Nephron (organoid): ENCODE measurements around the gene BAIAP3.
A peak's percentile ranks its signal among the peaks of the same experiment; 100 is the strongest.

ENCODE experiments used
- H3K27ac Mint-ChIP-seq, 3 experiments: 2 replicates each; pipeline ENCODE4 v1.8.0; 2020; ENCODE audit warnings: mixed read lengths in 3 of 3, mild to moderate bottlenecking in 2 of 3, moderate library complexity in 1 of 3
- H3K27me3 Mint-ChIP-seq: 2 replicates; pipeline ENCODE4 v1.8.0; 2021; ENCODE audit warnings: low read depth, mild to moderate bottlenecking, moderate library complexity, mixed read lengths
- H3K36me3 Mint-ChIP-seq: 2 replicates; pipeline ENCODE4 v1.8.0; 2020; ENCODE audit warnings: low read depth, mixed read lengths
- H3K4me1 Mint-ChIP-seq: 2 replicates; pipeline ENCODE4 v1.8.0; 2020; ENCODE audit warnings: mixed read lengths
- H3K4me3 Mint-ChIP-seq, 3 experiments: 2 replicates each; pipeline ENCODE4 v1.8.0; 2020; ENCODE audit warnings: mild to moderate bottlenecking in 3 of 3, mixed read lengths in 3 of 3, moderate library complexity in 2 of 3
- H3K9me3 Mint-ChIP-seq: 2 replicates; pipeline ENCODE4 v1.8.0; 2020; ENCODE audit warnings: mixed read lengths
- TF ChIP-seq, protein P1 (sequence below), 3 experiments: fragments of 200-600 bp; sonication (generic); IDR thresholded peaks; one replicate each; pipeline ENCODE4 v1.5.0; 2021; ENCODE audit warnings: antibody characterized with exemption in 3 of 3; ENCODE audit not compliant: unreplicated experiment in 3 of 3

BAIAP3 gene

DNA sequence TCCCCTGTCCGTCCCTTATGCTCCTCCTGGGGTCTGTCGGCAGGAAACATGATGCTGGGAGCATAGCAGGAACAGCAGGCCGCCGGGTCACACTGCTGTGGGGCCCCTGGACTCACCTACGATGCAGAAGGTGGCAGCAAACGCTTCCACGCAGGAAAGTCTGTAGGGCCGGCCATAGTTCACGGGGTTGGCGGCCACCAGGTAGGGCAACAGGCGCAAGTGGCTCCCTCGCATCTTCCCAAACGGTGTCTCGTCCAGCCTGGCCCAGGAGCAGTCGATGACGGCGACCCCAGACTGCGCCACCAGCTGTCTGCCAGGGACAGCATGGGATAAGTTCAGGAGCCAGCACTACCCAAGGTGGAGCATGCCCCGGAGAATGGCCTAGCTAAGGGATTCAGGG is 17.2 kb downstream of the BAIAP3 start:
- TF ChIP-seq, protein P1, sequence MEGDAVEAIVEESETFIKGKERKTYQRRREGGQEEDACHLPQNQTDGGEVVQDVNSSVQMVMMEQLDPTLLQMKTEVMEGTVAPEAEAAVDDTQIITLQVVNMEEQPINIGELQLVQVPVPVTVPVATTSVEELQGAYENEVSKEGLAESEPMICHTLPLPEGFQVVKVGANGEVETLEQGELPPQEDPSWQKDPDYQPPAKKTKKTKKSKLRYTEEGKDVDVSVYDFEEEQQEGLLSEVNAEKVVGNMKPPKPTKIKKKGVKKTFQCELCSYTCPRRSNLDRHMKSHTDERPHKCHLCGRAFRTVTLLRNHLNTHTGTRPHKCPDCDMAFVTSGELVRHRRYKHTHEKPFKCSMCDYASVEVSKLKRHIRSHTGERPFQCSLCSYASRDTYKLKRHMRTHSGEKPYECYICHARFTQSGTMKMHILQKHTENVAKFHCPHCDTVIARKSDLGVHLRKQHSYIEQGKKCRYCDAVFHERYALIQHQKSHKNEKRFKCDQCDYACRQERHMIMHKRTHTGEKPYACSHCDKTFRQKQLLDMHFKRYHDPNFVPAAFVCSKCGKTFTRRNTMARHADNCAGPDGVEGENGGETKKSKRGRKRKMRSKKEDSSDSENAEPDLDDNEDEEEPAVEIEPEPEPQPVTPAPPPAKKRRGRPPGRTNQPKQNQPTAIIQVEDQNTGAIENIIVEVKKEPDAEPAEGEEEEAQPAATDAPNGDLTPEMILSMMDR (IDR thresholded peaks at IDR 0.05; ENCODE audit: unreplicated experiment in 3 of 3) = no peak
- Mint-ChIP-seq H3K4me1 (peaks cover 24% of the 10 kb centered on the region), H3K27me3 (peaks cover 3% of the 10 kb centered on the region), H3K4me3 (peak overlapping the region; percentile 78 to 87 (median 85)), H3K36me3 (no peaks in the 10 kb centered on the region), H3K9me3 (peaks cover 2% of the 10 kb centered on the region), H3K27ac (no peak overlapping the region)

DNA sequence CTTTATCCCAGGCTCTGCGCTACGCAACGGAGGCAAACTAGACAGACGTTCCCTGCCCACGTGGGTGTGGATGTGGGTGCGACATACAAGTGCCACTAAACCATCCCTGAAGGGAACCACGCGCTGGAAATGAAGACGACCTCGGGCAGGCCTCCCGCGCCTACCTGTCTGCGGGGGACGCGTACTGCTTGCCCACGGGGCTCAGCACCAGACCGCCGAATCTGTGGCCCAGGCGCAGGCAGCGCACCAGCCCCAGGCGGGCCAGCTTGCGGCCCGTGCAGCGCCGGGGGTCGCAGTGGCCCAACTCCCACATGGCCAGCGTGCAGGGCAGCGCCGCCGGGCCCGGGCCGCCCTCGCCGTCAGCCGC is 17.8 kb downstream of the BAIAP3 start:
- Mint-ChIP-seq H3K4me1 (peaks cover 24% of the 10 kb centered on the region), H3K27me3 (peaks cover 3% of the 10 kb centered on the region)
- TF ChIP-seq, protein P1 (IDR thresholded peaks at IDR 0.05; ENCODE audit: unreplicated experiment in 3 of 3) = no peak

DNA sequence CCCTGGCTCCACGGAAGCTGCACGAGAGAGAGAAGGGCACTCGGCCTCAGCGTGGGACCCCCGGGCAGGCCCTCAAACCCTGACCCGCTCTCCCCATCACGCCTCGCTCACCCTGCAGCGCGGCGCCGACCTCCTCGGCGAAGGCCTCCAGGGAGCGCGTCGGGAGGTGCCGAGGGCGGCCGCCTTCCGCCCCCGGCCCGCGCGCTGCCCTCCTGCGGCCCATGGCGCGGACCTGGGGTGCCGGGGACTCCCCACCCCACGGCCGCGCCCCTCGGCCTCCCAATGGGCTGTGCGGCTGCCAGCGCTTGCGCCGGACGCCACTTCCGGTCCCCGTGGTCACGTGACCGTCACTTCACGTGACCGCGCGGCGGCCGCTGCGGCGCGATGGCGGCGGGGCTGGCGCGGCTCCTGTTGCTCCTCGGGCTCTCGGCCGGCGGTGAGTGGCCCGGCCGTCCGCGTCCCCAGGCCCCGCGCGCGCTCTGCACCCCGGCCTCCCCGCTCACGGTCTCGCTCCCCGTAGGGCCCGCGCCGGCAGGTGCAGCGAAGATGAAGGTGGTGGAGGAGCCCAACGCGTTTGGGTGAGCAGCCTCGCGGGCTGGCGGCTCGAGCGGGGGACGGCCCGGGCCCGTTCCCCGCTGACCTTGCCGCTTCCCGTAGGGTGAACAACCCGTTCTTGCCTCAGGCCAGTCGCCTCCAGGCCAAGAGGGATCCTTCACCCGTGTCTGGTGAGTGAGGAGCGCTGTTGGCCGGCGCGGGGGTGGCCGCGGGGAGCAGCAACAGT is 18.3 kb downstream of the BAIAP3 start, which contains the start of the genes GNPTG and TSR3:
Gene GNPTG (plus strand): TSS at position 350 of the 781 bp plus-strand sequence. CDS start 35 bp downstream, at position 385.
Gene TSR3 (minus strand): TSS at position 297 of the 781 bp plus-strand sequence. CDS start 74 bp downstream, at position 223.
- Mint-ChIP-seq H3K9me3 (peaks cover 2% of the 10 kb centered on the region), H3K27me3 (peaks cover 3% of the 10 kb centered on the region)
- TF ChIP-seq, protein P1 (IDR thresholded peaks at IDR 0.05; ENCODE audit: unreplicated experiment in 3 of 3) = no peak

More for the DNA sequence above, 17.8 kb downstream of the BAIAP3 start:
- Mint-ChIP-seq H3K36me3 (no peaks in the 10 kb centered on the region), H3K9me3 (peaks cover 2% of the 10 kb centered on the region), H3K27ac (no peak overlapping the region), H3K4me3 (peak overlapping the region; percentile 78 to 87 (median 85))

DNA sequence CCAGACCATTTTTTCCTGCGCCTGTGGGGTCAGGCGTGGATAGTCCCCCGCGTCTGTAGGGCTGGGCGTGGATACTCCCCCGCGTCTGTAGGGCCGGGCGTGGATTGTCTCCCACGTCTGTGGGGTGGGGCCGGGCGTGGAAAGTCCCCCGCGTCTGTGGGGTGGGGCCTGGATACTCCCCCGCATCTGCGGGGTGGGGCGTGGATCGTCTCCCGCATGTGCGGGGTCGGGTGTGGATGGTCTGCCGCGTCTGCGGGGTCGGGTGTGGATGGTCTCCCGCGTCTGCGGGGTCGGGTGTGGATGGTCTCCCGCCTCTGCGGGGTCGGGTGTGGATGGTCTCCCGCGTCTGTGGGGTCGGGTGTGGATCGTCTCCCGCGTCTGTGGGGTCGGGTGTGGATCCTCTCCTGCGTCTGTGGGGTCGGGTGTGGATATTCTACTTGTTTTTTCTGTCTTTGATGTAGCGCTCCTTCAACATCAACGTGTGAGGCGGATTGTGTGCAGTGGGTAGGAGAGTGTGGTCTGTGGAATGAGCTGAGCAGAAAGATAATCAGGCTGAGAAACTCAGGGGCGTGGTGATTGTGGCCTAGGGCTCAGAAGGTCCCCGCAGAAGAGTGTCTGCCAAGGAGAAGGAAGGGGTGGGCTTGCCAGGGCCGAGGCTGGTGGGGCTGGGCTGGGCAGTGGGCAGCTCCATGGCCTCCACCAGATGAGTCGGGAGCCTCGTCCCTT is 21.5 kb downstream of the BAIAP3 start:
- H3K9me3 Mint-ChIP-seq = peaks cover 2% of the 10 kb centered on the region
- H3K4me3 Mint-ChIP-seq = peak overlapping the region; percentile 62 to 75 (median 62)
- TF ChIP-seq, protein P1 (IDR thresholded peaks at IDR 0.05; ENCODE audit: unreplicated experiment in 3 of 3) = no peak
- no peaks in the 10 kb centered on the region for H3K36me3 Mint-ChIP-seq
- no peak overlapping the region for H3K27ac Mint-ChIP-seq
- peaks cover 24% of the 10 kb centered on the region for H3K4me1 Mint-ChIP-seq
- peaks cover 3% of the 10 kb centered on the region for H3K27me3 Mint-ChIP-seq

More for the DNA sequence above, 18.3 kb downstream of the BAIAP3 start, which contains the start of the genes GNPTG and TSR3:
- H3K4me3 Mint-ChIP-seq = peak within 1 kb of the TSS; percentile 87 to 97 (median 96)
- peaks cover 24% of the 10 kb centered on the region for H3K4me1 Mint-ChIP-seq
- no peaks in the 10 kb centered on the region for H3K36me3 Mint-ChIP-seq
- H3K27ac Mint-ChIP-seq = peak within 1 kb of the TSS in 1 of 3 experiments; percentile 79

DNA sequence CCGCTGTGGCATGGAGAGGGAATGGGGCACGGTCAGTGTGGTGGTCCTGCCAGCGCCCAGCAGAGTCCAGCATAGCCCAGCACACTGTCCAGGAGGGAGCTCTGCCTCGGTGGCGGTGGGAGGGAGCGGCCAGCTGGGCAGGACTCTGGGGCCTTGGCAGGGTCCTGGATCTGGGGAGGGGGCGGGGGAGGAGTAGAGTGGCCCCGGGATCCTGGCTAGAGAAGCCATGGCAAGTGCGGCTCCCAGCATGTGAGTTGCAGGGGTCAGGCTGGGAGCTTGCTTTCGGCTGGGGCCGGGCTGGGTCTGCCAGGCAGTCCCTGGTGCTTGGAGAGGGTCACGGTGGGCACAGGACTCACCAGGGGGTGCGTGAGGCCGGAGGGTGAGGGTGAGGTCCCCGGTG is 22.1 kb downstream of the BAIAP3 start:
- peaks cover 2% of the 10 kb centered on the region for H3K9me3 Mint-ChIP-seq
- peaks cover 3% of the 10 kb centered on the region for H3K27me3 Mint-ChIP-seq
- H3K36me3 Mint-ChIP-seq = no peaks in the 10 kb centered on the region
- no peak overlapping the region for H3K27ac Mint-ChIP-seq
- TF ChIP-seq, protein P1 (IDR thresholded peaks at IDR 0.05; ENCODE audit: unreplicated experiment in 3 of 3) = no peak
- no peak overlapping the region for H3K4me3 Mint-ChIP-seq
- peaks cover 24% of the 10 kb centered on the region for H3K4me1 Mint-ChIP-seq
